ENCODE results near the gene DDR2.

Gene DDR2

GRCh38 chr1:162656266-162656665 is 24.0 kb downstream of the DDR2 start:
- peaks cover 37% of the 10 kb centered on the region for H3K4me1 ChIP-seq (ENCODE audit: control insufficient read depth, insufficient read depth, low read length)
- peak overlapping the region; percentile 53 for H3K9ac ChIP-seq (ENCODE audit: low read length)
- DNase-seq (ENCODE audit: low read depth): no peak
- H3K27me3 ChIP-seq (replicated peaks; ENCODE audit: control insufficient read depth, insufficient read depth, low read length): no peaks in the 10 kb centered on the region
- H3K4me3 ChIP-seq (ENCODE audit: low read length): no peak overlapping the region
- H3K9me3 ChIP-seq (ENCODE audit: control insufficient read depth, low read length): no peaks in the 10 kb centered on the region
- peaks cover 59% of the 10 kb centered on the region for H3K36me3 ChIP-seq (ENCODE audit: control insufficient read depth, insufficient read depth, low read length, severe bottlenecking)

GRCh38 chr1:162660574-162660973 is 28.3 kb downstream of the DDR2 start:
- peaks cover 64% of the 10 kb centered on the region for H3K36me3 ChIP-seq (ENCODE audit: control insufficient read depth, insufficient read depth, low read length, severe bottlenecking)
- no peak for DNase-seq (ENCODE audit: low read depth)
- H3K9me3 ChIP-seq (ENCODE audit: control insufficient read depth, low read length): no peaks in the 10 kb centered on the region
- no peaks in the 10 kb centered on the region for H3K27me3 ChIP-seq (replicated peaks; ENCODE audit: control insufficient read depth, insufficient read depth, low read length)
- no peak overlapping the region for H3K4me3 ChIP-seq (ENCODE audit: low read length)
- no peak overlapping the region for H3K9ac ChIP-seq (ENCODE audit: low read length)
- peaks cover 56% of the 10 kb centered on the region for H3K4me1 ChIP-seq (ENCODE audit: control insufficient read depth, insufficient read depth, low read length)

GRCh38 chr1:162661336-162661735 is 29.1 kb downstream of the DDR2 start:
- Histone ChIP-seq H3K4me3 (ENCODE audit: low read length) (no peak overlapping the region), H3K27me3 (replicated peaks; ENCODE audit: control insufficient read depth, insufficient read depth, low read length) (no peaks in the 10 kb centered on the region), H3K36me3 (ENCODE audit: control insufficient read depth, insufficient read depth, low read length, severe bottlenecking) (peaks cover 56% of the 10 kb centered on the region), H3K9me3 (ENCODE audit: control insufficient read depth, low read length) (no peaks in the 10 kb centered on the region), H3K4me1 (ENCODE audit: control insufficient read depth, insufficient read depth, low read length) (peaks cover 56% of the 10 kb centered on the region), H3K9ac (ENCODE audit: low read length) (no peak overlapping the region)
- DNase-seq (ENCODE audit: low read depth): no peak

GRCh38 chr1:162662013-162662412 is 29.7 kb downstream of the DDR2 start:
- Histone ChIP-seq H3K9me3 (ENCODE audit: control insufficient read depth, low read length) (no peaks in the 10 kb centered on the region), H3K4me1 (ENCODE audit: control insufficient read depth, insufficient read depth, low read length) (peaks cover 56% of the 10 kb centered on the region), H3K9ac (ENCODE audit: low read length) (no peak overlapping the region), H3K36me3 (ENCODE audit: control insufficient read depth, insufficient read depth, low read length, severe bottlenecking) (peaks cover 52% of the 10 kb centered on the region), H3K27me3 (replicated peaks; ENCODE audit: control insufficient read depth, insufficient read depth, low read length) (no peaks in the 10 kb centered on the region), H3K4me3 (ENCODE audit: low read length) (no peak overlapping the region)
- no peak for DNase-seq (ENCODE audit: low read depth)

- Histone ChIP-seq H3K4me1 (ENCODE audit: control insufficient read depth, insufficient read depth, low read length) (peaks cover 66% of the 10 kb centered on the region), H3K9ac (ENCODE audit: low read length) (peak overlapping the region; percentile 49), H3K36me3 (ENCODE audit: control insufficient read depth, insufficient read depth, low read length, severe bottlenecking) (peaks cover 49% of the 10 kb centered on the region), H3K4me3 (ENCODE audit: low read length) (peak overlapping the region; percentile 43), H3K27me3 (replicated peaks; ENCODE audit: control insufficient read depth, insufficient read depth, low read length) (no peaks in the 10 kb centered on the region), H3K9me3 (ENCODE audit: control insufficient read depth, low read length) (no peaks in the 10 kb centered on the region)
- DNase-seq (ENCODE audit: low read depth): peak; percentile 71
Observed at GRCh38 chr1:162663086-162663485, 30.8 kb downstream of the DDR2 start.

- H3K27me3 ChIP-seq (replicated peaks; ENCODE audit: control insufficient read depth, insufficient read depth, low read length): no peaks in the 10 kb centered on the region
- peaks cover 66% of the 10 kb centered on the region for H3K4me1 ChIP-seq (ENCODE audit: control insufficient read depth, insufficient read depth, low read length)
- peaks cover 48% of the 10 kb centered on the region for H3K36me3 ChIP-seq (ENCODE audit: control insufficient read depth, insufficient read depth, low read length, severe bottlenecking)
- H3K4me3 ChIP-seq (ENCODE audit: low read length): peak overlapping the region; percentile 43
- DNase-seq (ENCODE audit: low read depth): peak; percentile 94
- H3K9ac ChIP-seq (ENCODE audit: low read length): peak overlapping the region; percentile 49
- no peaks in the 10 kb centered on the region for H3K9me3 ChIP-seq (ENCODE audit: control insufficient read depth, low read length)
Observed at GRCh38 chr1:162663589-162664106, 31.4 kb downstream of the DDR2 start.

GRCh38 chr1:162666006-162666645 is 33.9 kb downstream of the DDR2 start:
- peaks cover 63% of the 10 kb centered on the region for H3K4me1 ChIP-seq (ENCODE audit: control insufficient read depth, insufficient read depth, low read length)
- H3K9me3 ChIP-seq (ENCODE audit: control insufficient read depth, low read length): no peaks in the 10 kb centered on the region
- peaks cover 37% of the 10 kb centered on the region for H3K36me3 ChIP-seq (ENCODE audit: control insufficient read depth, insufficient read depth, low read length, severe bottlenecking)
- no peak overlapping the region for H3K4me3 ChIP-seq (ENCODE audit: low read length)
- peak; percentile 51 for DNase-seq (ENCODE audit: low read depth)
- H3K9ac ChIP-seq (ENCODE audit: low read length): no peak overlapping the region
- no peaks in the 10 kb centered on the region for H3K27me3 ChIP-seq (replicated peaks; ENCODE audit: control insufficient read depth, insufficient read depth, low read length)

GRCh38 chr1:162667381-162668080 is 35.3 kb downstream of the DDR2 start:
- H3K4me3 ChIP-seq (ENCODE audit: low read length): no peak overlapping the region
- H3K9ac ChIP-seq (ENCODE audit: low read length): peak overlapping the region; percentile 10
- peaks cover 24% of the 10 kb centered on the region for H3K36me3 ChIP-seq (ENCODE audit: control insufficient read depth, insufficient read depth, low read length, severe bottlenecking)
- DNase-seq (ENCODE audit: low read depth): no peak
- H3K27me3 ChIP-seq (replicated peaks; ENCODE audit: control insufficient read depth, insufficient read depth, low read length): no peaks in the 10 kb centered on the region
- no peaks in the 10 kb centered on the region for H3K9me3 ChIP-seq (ENCODE audit: control insufficient read depth, low read length)
- peaks cover 64% of the 10 kb centered on the region for H3K4me1 ChIP-seq (ENCODE audit: control insufficient read depth, insufficient read depth, low read length)

- DNase-seq (ENCODE audit: low read depth): peak; percentile 53
- Histone ChIP-seq H3K4me3 (ENCODE audit: low read length) (peak overlapping the region; percentile 12), H3K36me3 (ENCODE audit: control insufficient read depth, insufficient read depth, low read length, severe bottlenecking) (peaks cover 26% of the 10 kb centered on the region), H3K4me1 (ENCODE audit: control insufficient read depth, insufficient read depth, low read length) (peaks cover 70% of the 10 kb centered on the region), H3K9me3 (ENCODE audit: control insufficient read depth, low read length) (no peaks in the 10 kb centered on the region), H3K27me3 (replicated peaks; ENCODE audit: control insufficient read depth, insufficient read depth, low read length) (no peaks in the 10 kb centered on the region), H3K9ac (ENCODE audit: low read length) (peak overlapping the region; percentile 55)
Observed at GRCh38 chr1:162670928-162671663, 38.8 kb downstream of the DDR2 start.

GRCh38 chr1:162671664-162672410 is 39.6 kb downstream of the DDR2 start:
- H3K4me3 ChIP-seq (ENCODE audit: low read length): no peak overlapping the region
- H3K9me3 ChIP-seq (ENCODE audit: control insufficient read depth, low read length): no peaks in the 10 kb centered on the region
- peaks cover 26% of the 10 kb centered on the region for H3K36me3 ChIP-seq (ENCODE audit: control insufficient read depth, insufficient read depth, low read length, severe bottlenecking)
- peak overlapping the region; percentile 15 for H3K9ac ChIP-seq (ENCODE audit: low read length)
- DNase-seq (ENCODE audit: low read depth): no peak
- no peaks in the 10 kb centered on the region for H3K27me3 ChIP-seq (replicated peaks; ENCODE audit: control insufficient read depth, insufficient read depth, low read length)
- H3K4me1 ChIP-seq (ENCODE audit: control insufficient read depth, insufficient read depth, low read length): peaks cover 74% of the 10 kb centered on the region

All from adipocyte (in vitro differentiated cells).